Stomach (tissue), 4 donors: ENCODE results near the gene ERAS.

Experiments
- POLR2A ChIP-seq, 4 donors: fragments of 450-650 bp; IDR thresholded peaks; one replicate each; pipeline ENCODE4 v1.6.1; 2016; ENCODE audit warnings: antibody characterized with exemption in 4 of 4, control low read depth in 2 of 4, mild to moderate bottlenecking in 1 of 4, moderate library complexity in 1 of 4
- POLR2AphosphoS5 ChIP-seq, 3 donors: sonication (generic); formaldehyde crosslinking; IDR thresholded peaks; one replicate each; pipeline ENCODE4 v1.6.1; 2016; ENCODE audit warnings: antibody characterized with exemption in 3 of 3
- TF ChIP-seq, protein P1 (sequence below), 7 experiments: fragments of 450-650 bp in 4 of 7; fragments of 200-600 bp in 3 of 7; sonication (generic) in 3 of 7; IDR thresholded peaks; one replicate each; pipeline ENCODE4 v1.5.1; 2016 to 2019; ENCODE audit warnings: antibody characterized with exemption in 7 of 7, control low read depth in 2 of 7, mild to moderate bottlenecking in 1 of 7

DNA sequence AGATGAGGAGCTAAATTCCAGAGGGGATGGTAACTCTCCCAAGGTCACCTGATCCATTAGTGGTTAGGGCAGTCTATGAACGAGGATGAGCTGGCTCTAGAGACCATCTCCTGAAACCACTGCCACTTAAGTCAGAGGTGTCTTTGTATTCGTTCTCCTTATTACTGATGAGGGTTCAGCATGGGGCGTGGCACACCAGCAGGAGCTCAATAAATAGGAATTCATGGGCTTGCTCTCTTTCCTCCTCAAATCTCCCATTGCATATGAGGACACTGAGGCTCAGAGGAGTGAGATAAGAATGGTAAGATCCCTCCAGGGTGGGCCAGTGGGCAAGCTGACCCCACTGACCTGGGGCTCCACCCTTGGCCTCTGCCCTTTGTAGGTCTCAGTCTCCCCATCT, 41.6 kb upstream of the ERAS start:
- TF ChIP-seq, protein P1, sequence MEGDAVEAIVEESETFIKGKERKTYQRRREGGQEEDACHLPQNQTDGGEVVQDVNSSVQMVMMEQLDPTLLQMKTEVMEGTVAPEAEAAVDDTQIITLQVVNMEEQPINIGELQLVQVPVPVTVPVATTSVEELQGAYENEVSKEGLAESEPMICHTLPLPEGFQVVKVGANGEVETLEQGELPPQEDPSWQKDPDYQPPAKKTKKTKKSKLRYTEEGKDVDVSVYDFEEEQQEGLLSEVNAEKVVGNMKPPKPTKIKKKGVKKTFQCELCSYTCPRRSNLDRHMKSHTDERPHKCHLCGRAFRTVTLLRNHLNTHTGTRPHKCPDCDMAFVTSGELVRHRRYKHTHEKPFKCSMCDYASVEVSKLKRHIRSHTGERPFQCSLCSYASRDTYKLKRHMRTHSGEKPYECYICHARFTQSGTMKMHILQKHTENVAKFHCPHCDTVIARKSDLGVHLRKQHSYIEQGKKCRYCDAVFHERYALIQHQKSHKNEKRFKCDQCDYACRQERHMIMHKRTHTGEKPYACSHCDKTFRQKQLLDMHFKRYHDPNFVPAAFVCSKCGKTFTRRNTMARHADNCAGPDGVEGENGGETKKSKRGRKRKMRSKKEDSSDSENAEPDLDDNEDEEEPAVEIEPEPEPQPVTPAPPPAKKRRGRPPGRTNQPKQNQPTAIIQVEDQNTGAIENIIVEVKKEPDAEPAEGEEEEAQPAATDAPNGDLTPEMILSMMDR (IDR thresholded peaks at IDR 0.05) = no peak
- TF ChIP-seq POLR2AphosphoS5 (IDR thresholded peaks at IDR 0.05) = no peak
- TF ChIP-seq POLR2A (IDR thresholded peaks at IDR 0.05) = no peak
